Measurements from ENCODE around the gene SEMA6B. TPM values are rescaled to one million over a fixed set of nuclear protein-coding genes. Genes with fewer than 3 reads are reported as not detected.

The SEMA6B gene
- total RNA-seq, 6 experiments from 2014 or later = 0.05 to 0.30 (median 0.21) TPM

DNA sequence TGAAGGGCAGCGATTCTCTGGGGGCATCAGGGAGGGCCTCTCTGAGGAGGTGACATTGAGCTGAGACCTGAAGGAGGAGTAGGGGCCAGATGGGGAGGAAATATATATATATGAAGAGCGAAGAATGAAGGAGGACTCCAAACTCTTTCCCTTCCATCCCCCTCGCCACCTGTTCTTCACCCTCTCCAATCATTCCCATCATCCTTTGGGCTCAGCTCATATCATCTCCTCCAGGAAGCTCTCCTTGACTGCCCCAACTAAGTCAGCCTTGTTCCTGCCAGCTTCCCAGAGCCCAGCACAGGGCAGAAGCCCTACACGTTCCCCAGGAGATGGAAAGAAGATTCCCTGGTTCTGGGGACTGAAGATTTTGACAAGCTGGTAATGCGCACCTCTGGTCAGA is 33.0 kb upstream of the SEMA6B start:
- Mint-ChIP-seq H3K27ac (no peak overlapping the region), H3K4me3 (no peak overlapping the region), H3K36me3 (ENCODE audit: low read depth) (no peaks in the 10 kb centered on the region), H3K9me3 (no peaks in the 10 kb centered on the region), H3K27me3 (ENCODE audit: insufficient read depth) (peaks cover 9% of the 10 kb centered on the region), H3K4me1 (ENCODE audit: low read depth) (peaks cover 6% of the 10 kb centered on the region; the same call in 1 of the 2 replicates)
- no peak for DNase-seq
- TF ChIP-seq, protein P1, sequence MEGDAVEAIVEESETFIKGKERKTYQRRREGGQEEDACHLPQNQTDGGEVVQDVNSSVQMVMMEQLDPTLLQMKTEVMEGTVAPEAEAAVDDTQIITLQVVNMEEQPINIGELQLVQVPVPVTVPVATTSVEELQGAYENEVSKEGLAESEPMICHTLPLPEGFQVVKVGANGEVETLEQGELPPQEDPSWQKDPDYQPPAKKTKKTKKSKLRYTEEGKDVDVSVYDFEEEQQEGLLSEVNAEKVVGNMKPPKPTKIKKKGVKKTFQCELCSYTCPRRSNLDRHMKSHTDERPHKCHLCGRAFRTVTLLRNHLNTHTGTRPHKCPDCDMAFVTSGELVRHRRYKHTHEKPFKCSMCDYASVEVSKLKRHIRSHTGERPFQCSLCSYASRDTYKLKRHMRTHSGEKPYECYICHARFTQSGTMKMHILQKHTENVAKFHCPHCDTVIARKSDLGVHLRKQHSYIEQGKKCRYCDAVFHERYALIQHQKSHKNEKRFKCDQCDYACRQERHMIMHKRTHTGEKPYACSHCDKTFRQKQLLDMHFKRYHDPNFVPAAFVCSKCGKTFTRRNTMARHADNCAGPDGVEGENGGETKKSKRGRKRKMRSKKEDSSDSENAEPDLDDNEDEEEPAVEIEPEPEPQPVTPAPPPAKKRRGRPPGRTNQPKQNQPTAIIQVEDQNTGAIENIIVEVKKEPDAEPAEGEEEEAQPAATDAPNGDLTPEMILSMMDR (IDR thresholded peaks at IDR 0.05) = no peak

DNA sequence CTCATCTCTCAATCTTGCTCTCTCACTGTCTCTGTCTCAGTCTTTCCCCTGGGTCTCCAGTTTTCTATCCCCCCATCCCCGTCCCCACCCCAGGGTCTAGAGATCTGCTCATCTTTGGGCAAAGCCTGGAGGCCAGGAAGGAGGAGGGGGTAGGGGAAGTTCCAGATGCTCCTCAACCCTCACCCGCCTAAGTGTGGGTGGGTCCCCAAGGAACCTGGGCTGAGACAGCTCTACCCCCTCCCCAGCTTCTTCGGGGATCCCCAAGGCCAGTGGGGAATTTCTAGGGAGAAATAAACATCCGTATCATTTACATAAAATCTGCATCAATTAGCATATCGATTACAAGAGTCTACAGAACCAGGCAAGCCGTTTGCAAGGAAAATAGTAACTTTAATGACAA is 31.8 kb upstream of the SEMA6B start:
- Mint-ChIP-seq H3K36me3 (ENCODE audit: low read depth) (no peaks in the 10 kb centered on the region), H3K4me3 (no peak overlapping the region), H3K9me3 (no peaks in the 10 kb centered on the region), H3K27me3 (ENCODE audit: insufficient read depth) (peaks cover 9% of the 10 kb centered on the region), H3K27ac (no peak overlapping the region), H3K4me1 (ENCODE audit: low read depth) (peaks cover 6% of the 10 kb centered on the region; the same call in 1 of the 2 replicates)
- TF ChIP-seq, protein P1 (IDR thresholded peaks at IDR 0.05) = no peak
- no peak for DNase-seq

DNA sequence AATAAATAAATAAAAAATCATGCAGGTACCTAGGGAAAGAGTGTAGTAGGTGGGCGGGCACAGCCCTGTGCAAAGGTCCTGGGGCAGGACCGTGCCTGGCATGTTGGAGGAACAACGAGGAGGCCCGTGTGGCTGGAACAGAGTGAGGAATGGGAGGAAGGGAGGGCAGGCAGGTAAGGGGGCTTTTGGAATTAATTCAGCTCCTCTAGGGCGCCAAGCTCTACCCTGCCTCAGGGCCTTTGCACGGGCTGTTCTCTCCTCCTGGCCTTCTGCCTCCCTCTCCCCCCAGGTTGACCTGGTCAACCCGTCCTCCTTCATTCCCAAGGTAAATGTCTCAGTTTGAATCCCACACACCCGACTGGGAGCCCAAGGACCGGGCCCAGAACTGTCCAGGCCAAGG is 31.1 kb upstream of the SEMA6B start:
- no peak for DNase-seq
- H3K36me3 Mint-ChIP-seq (ENCODE audit: low read depth) = no peaks in the 10 kb centered on the region
- no peak overlapping the region for H3K4me3 Mint-ChIP-seq

DNA sequence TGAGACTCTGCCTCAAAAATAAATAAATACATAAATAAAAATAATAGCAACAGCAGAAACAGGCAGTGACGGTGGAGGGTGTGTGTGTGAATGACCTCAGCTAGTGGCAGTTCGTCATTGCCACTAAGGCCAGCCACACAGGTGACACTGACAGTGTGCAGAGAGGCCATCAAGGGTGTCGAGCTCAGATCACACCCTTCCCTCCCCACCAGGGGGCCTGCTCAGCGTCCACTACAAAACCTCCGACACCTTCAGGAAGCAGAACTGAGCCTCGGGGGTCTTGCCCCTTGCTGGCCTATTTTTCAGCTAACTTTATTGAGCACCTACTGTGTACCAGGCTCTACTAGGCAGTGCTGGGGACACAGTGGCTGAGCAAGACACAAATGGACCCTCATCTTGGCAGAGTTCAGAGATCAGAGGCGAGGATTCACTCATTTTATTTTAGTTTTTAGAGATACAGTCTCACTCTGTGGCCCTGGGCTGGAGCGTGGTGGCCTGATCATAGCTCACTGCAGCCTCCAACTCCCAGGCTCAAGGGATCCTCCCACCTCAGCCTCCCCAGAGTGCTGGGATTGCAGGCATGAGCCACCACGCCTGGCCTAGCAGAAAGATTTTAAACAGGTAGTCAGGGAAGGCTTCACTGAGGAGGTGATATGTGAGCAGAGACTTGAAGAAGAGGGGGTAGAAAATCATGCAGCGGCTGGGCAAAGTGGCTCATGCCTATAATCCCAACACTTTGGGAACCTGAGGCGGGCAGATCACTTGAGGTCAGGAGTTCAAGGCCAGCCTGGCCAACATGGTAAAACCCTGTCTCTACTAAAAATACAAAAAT is 30.3 kb upstream of the SEMA6B start:
- no peak overlapping the region for H3K4me3 Mint-ChIP-seq
- H3K4me1 Mint-ChIP-seq (ENCODE audit: low read depth) = peaks cover 6% of the 10 kb centered on the region; the same call in 1 of the 2 replicates
- TF ChIP-seq, protein P1 (IDR thresholded peaks at IDR 0.05) = peak; percentile 68
- peaks cover 9% of the 10 kb centered on the region for H3K27me3 Mint-ChIP-seq (ENCODE audit: insufficient read depth)
- H3K36me3 Mint-ChIP-seq (ENCODE audit: low read depth) = no peaks in the 10 kb centered on the region
- H3K27ac Mint-ChIP-seq = no peak overlapping the region
- no peaks in the 10 kb centered on the region for H3K9me3 Mint-ChIP-seq
- DNase-seq = no peak

More for the DNA sequence above, 31.1 kb upstream of the SEMA6B start:
- H3K4me1 Mint-ChIP-seq (ENCODE audit: low read depth) = peaks cover 6% of the 10 kb centered on the region; the same call in 1 of the 2 replicates
- H3K27me3 Mint-ChIP-seq (ENCODE audit: insufficient read depth) = peaks cover 9% of the 10 kb centered on the region
- no peak overlapping the region for H3K27ac Mint-ChIP-seq
- H3K9me3 Mint-ChIP-seq = no peaks in the 10 kb centered on the region
- TF ChIP-seq, protein P1 (IDR thresholded peaks at IDR 0.05) = no peak

DNA sequence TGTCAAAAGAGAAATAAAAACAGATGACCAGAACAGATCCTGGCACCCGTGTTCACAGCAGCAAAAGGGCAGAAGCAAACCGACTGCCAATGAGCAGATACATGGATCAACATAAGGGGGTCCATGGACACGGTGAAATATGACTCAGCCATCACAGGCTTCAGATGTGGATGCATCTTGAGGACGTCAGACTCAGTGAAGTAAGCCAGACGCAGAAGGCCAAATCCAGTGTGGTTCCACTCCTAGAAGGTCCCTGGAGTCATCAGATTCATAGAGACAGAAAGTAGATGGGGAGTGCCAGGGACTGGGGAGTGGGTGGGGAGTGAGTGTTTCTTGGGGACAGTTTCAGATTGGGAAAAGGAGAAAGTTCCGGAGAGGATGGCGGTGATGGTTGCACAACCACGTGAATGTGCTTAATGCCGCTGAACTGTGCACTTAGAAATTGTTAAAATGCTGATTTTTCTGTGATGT is 28.8 kb upstream of the SEMA6B start:
- Mint-ChIP-seq H3K27ac (no peak overlapping the region), H3K27me3 (ENCODE audit: insufficient read depth) (peaks cover 9% of the 10 kb centered on the region)
- DNase-seq = no peak

More for the DNA sequence above, 28.8 kb upstream of the SEMA6B start:
- Mint-ChIP-seq H3K9me3 (no peaks in the 10 kb centered on the region), H3K4me1 (ENCODE audit: low read depth) (no peaks in the 10 kb centered on the region), H3K4me3 (no peak overlapping the region), H3K36me3 (ENCODE audit: low read depth) (no peaks in the 10 kb centered on the region)
- TF ChIP-seq, protein P1 (IDR thresholded peaks at IDR 0.05) = no peak

Data from HFFc6 (cell line).